Skin of body (tissue), 2 donors: ENCODE measurements around the gene UPF3A. TPM values are rescaled to one million over a fixed set of nuclear protein-coding genes. Genes with fewer than 3 reads are reported as not detected.
A peak's percentile ranks its signal among the peaks of the same experiment; 100 is the strongest.
"Not testable (repeated sequence)": the region's sequence is repeated elsewhere in the genome, so short reads cannot be mapped to it uniquely, and the experiment has no call there.

Experiments
- DNase-seq: peaks from one replicate; lab custom pipeline; 2025; lab: John Stamatoyannopoulos, UW
- total RNA-seq: library from RNA; depleted of rRNA; stranded (reverse); fragments of >200 nt; gene quantifications from one replicate; pipeline ENCODE4 v1.2.3, GENCODE V29; 2014

The UPF3A gene
- total RNA-seq, 1 donor from 2014 or later = 28.8 TPM

DNA sequence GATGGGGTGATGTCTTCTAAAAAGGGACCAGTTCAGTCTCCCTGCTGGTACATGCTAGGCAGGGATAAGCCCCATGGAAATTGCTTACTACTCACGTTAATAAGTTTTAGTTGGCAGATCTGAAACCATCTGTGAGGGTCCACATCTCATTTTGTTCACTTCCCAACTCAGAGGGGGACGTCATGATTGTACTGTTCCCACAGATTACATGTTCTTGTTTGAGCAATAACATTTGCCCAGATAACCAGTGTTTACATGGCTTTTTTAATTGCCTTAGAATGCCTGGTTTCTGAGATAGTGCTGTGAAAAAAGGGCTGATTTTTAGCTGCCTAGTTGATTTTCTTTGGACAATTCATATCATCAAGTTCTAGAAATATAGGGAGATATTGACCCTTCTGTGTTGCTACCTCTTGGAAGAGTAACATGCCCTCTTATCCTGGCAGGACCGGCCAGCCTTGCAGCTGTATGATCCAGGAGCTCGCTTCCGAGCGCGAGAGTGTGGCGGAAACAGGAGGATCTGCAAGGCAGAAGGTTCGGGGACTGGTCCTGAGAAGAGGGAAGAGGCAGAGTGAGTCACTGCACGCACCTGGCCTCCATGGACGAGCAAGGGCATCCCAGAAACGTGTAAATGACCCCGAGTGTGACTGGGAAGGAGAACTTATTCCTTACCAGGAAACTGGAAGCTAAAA, 23.1 kb downstream of the UPF3A start:
- DNase-seq = no peak

DNA sequence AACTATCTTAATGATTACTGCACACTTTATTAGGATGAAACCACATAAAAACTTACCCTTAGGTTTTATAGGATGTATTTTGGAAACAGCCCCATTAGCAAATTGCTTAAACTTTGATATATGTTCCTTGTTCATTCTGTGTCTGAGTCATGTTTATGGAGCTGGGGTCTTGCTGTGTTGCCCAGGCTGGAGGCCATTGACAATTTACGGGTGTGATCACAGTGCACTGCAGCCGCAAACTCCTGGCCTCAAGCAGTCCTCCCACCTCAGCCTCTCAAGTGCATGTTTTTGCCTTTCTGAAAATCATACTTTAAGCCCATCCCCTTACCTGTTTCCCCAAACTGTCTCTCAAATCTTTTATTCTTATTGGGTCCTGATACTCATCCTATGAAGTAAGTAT, 27.7 kb downstream of the UPF3A start:
- DNase-seq = no peak

- no peak for DNase-seq
These were observed 28.5 kb downstream of the UPF3A start for GRCh38 chr13:114309806-114310410.

GRCh38 chr13:114310956-114311355, 29.6 kb downstream of the UPF3A start:
- DNase-seq = no peak

GRCh38 chr13:114311387-114311786, 30.0 kb downstream of the UPF3A start:
- DNase-seq = no peak

DNA sequence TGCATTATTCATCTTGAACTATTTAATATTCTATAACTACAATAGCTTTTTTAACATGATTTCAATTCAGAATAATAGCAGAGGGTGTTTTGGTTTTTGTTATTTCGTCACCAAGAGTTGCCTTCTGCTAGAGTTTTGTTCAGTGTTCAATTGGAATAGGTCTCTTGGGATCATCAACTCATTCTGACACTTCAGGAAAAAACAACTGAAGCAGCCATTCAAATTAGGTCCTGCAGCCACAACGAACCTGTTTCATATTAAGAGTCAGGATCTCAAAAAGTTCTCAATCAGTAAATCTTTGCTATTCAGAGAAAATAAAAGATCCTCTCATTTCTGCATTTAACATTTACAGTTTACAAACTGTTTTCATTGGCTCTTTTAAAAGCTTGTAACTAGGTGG, 30.5 kb downstream of the UPF3A start:
- peak; percentile 42 for DNase-seq

- no peak for DNase-seq
These were observed 31.9 kb downstream of the UPF3A start for GRCh38 chr13:114313061-114313860.

- DNase-seq = peak; percentile 95
These were observed 32.9 kb downstream of the UPF3A start, which contains the start of gene CHAMP1 for GRCh38 chr13:114314074-114314912. Gene CHAMP1, plus strand, starts transcription at chr13:114314503. Its CDS starts 9,340 bp downstream, at chr13:114323843.

- peak; percentile 42 for DNase-seq
These were observed 33.8 kb downstream of the UPF3A start for GRCh38 chr13:114315074-114315785.

DNA sequence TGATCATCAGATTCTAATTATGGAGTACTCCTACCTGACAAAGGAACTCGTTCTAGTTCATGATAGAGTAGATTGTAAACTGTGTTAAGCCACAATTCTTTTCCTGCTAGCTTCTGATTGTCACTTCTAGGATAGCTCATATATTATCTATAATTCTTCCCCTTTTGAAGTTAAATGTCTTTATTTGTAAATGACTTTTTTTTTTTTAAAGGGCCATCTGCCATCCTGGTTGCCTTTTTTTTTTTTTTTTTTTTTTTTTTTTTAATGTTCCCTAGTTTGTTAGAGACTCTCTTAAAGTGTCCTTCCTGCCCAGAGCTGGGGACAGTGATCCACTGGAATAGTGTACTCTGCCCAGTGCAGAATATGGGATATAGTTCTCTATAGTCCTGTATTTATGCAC, 37.2 kb downstream of the UPF3A start:
- no peak for DNase-seq

DNA sequence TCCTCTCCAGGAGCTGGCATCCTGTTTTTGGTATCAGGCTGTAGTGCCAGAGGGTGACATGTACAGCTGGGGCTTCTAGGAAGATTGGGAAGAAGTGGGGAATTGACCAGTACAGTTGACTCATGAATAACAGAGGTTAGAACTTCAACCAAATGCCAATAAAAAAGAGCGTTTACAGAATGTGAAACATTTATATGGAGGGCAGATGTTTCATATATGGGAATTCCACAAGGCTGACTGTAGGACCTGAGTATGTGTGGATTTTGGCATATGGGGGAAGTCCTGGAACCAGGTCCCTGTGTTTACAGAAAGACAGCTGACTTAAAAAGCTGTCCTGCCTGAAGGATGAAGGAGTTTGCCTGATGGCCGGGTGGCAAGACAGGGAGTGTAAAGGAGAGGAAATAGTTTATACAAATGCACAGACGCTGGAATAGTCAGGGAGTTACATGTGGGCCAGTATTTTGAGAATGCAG, 38.1 kb downstream of the UPF3A start:
- no peak for DNase-seq

DNA sequence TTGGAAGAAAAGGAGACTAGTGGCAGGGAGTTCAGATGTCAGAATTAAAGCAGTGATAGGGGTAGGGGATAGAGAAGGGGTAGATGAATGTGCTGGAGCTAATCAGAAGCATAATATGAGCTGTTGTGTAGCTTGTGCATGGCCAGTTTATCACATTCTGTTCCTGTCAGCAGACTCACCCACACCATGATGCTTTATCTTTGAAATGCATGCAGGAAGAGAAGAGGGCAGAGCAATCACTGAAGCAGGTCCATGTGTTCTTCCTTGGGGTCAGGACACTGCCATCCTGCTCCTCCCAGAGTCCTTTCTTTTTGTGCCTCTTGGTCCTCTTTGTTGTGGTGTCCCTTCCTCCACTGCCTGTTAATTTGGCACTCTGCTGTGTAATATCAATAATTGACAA, 38.7 kb downstream of the UPF3A start:
- DNase-seq = no peak

DNA sequence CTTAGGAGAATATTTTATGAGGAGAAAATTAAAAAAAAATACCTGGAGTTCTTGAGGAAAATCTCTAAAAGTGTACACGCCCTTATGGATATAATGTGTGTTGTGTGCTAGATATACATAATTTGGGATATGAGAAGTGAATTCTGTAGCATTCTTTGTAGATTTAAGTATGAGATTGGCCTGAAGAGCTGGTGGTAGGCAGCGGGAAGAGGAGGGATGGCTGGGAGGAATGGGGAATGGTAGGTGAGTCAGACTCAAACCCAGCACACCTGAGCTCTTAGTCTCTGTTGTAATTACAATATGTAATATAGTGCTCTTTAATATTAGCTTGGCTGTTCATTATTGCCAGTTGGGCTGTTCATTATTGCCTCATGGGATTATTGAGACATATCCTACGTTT, 39.9 kb downstream of the UPF3A start:
- DNase-seq = no peak

DNA sequence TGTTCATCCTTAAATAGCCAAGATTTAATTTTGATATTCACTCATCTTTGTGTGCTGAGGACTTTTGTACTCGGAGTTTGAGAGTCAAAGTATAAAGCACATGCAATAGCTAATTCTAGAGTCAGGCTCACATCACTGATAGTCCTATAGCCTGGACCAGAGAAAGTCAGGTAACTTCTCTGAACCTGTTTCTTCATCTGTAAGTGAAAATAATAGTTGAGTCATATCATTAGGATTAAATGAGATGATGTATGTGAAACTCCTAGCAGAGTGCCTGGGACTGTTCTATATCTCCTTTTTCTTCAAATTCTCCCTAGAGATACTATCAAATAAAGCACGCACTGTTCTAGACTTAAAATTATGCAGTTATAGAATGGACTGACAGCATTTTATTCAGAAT, 41.9 kb downstream of the UPF3A start:
- DNase-seq = no peak

DNA sequence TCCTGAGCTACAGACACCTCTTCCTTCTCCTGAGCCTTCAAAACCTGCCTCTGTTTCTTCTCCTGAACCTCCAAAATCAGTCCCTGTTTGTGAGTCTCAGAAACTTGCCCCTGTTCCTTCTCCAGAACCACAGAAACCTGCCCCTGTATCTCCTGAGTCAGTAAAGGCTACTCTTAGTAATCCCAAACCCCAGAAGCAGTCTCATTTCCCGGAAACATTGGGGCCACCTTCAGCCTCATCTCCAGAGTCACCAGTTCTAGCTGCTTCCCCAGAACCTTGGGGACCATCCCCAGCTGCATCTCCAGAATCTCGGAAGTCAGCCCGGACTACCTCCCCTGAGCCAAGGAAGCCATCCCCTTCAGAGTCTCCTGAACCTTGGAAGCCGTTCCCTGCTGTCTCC, 42.9 kb downstream of the UPF3A start:
- no peak for DNase-seq

- no peak for DNase-seq
These were observed 44.3 kb downstream of the UPF3A start for GRCh38 chr13:114325729-114326128.

GRCh38 chr13:114328034-114328433, 46.6 kb downstream of the UPF3A start:
- no peak for DNase-seq

DNA sequence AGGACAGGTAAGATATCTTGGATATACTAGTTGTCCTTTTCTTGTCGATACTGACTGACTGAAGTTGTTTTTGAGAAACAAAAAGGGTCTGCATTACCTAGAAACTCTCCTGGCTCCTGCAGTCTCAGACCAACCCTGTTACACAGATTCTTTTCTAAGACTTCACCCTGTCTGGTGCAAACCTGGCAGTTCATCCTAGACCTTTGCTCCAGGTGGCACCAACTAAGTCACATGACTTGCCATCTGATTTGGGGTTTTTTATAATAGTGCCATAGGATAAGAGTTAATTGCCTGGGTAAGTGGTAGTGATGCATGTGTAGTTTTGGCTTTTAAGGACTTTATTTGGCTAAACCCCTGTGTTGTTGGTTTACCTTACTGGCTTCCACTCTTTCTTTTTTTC, 47.2 kb downstream of the UPF3A start:
- no peak for DNase-seq

DNA sequence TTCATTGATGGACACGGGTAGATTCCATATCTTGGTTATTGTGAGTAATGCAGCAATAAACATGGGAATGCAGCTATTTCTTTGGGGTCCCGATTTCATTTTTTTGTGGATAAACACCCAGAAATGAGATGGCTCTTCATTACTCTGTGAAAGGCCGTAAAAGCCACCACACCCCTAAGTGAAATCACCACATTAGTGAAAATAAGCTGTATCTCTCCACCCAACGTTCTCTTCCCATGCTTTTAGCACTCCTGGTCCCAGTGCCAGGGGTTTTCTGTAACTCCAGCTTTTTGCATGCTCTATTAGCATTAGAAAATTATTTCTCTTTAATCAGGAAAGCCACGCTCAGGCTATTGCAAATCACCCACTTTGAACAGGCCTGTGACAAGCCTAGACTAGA, 48.7 kb downstream of the UPF3A start:
- DNase-seq = no peak

DNA sequence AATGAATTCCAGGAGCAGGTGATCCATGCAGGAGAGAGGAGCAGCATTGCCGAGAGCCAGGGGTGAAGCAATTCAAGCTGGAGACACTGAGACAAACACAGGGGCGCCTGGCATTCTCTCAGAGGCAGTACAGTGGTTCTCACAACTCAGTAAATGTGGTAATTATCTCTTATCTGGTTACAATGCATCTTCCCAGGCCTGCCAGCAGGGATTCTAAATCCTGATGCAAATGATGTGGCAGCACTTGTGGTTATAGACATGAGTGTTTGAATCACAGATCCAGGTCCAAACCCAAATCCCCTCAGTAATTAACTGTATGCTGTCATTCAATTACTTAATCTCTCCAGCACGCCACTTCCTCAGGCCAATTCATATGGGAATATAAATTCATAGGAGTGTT, 52.5 kb downstream of the UPF3A start:
- DNase-seq = not testable (repeated sequence)
